Activated naive CD8-positive, alpha-beta T cell treated with anti-CD3 and anti-CD28 coated beads, Interleukin-2, amount 10 ng/mL, durations not matched to agents 7 days and 5 days (primary cell): ENCODE data around the gene NEDD4L. TPM values are rescaled to one million over a fixed set of nuclear protein-coding genes. Genes with fewer than 3 reads are reported as not detected.

Experiments used
- ATAC-seq: fragments of 150-1000 bp; cut with Tn5 transposase; one replicate; pipeline ENCODE4 v1.10.0; 2021; ENCODE audit warnings: low read depth, moderate library complexity
- POLR2A ChIA-PET: fragments of 350-600 bp; sonication (Branson Sonifier 250); formaldehyde crosslinking; loops from one replicate; lab custom pipeline; 2021; ENCODE audit warnings: antibody characterized with exemption; lab: Charles Lee
- DNase-seq: peaks from one replicate; pipeline ENCODE4 v3.0.0; 2021
- H3K27ac Mint-ChIP-seq: one replicate; pipeline ENCODE4 v1.8.0; 2022; ENCODE audit warnings: mild to moderate bottlenecking, mixed read lengths
- H3K27me3 Mint-ChIP-seq: one replicate; pipeline ENCODE4 v1.8.0; 2022; ENCODE audit warnings: mild to moderate bottlenecking, moderate library complexity, mixed read lengths
- H3K36me3 Mint-ChIP-seq: one replicate; pipeline ENCODE4 v1.8.0; 2021; ENCODE audit warnings: mild to moderate bottlenecking, mixed read lengths
- H3K4me1 Mint-ChIP-seq: one replicate; pipeline ENCODE4 v1.8.0; 2021; ENCODE audit warnings: mixed read lengths
- H3K4me3 Mint-ChIP-seq: one replicate; pipeline ENCODE4 v1.8.0; 2022; ENCODE audit warnings: mild to moderate bottlenecking, moderate library complexity, mixed read lengths
- H3K9me3 Mint-ChIP-seq: one replicate; pipeline ENCODE4 v1.8.0; 2021; ENCODE audit warnings: mixed read lengths
- total RNA-seq, 2 experiments: library from RNA; stranded (reverse); gene quantifications; one replicate each; pipeline ENCODE4 v1.2.3, GENCODE V29; 2021

Gene NEDD4L
- total RNA-seq, 2 experiments from 2014 or later = 4.4 to 7.4 TPM

DNA sequence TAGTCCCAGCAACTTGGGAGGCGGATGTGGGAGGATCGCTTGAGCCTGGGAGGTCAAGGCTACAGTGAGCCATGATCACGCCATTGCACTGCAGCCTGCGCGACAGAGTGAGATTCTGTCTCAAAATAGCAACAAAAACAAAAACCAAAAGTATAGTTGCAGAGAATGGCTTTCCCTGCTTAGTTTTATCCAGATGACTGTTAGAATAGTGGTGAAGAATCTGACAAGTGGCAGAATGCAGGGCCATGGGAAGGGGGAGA lies 53.8 kb downstream of the NEDD4L start:
- no peak for DNase-seq
- no peaks in the 10 kb centered on the region for H3K27me3 Mint-ChIP-seq
- H3K4me3 Mint-ChIP-seq = no peak overlapping the region
- no peaks in the 10 kb centered on the region for H3K36me3 Mint-ChIP-seq
- no peaks in the 10 kb centered on the region for H3K9me3 Mint-ChIP-seq
- H3K4me1 Mint-ChIP-seq = no peaks in the 10 kb centered on the region
- ATAC-seq = no peak
- no peak overlapping the region for H3K27ac Mint-ChIP-seq
- POLR2A ChIA-PET = no interaction called here

DNA sequence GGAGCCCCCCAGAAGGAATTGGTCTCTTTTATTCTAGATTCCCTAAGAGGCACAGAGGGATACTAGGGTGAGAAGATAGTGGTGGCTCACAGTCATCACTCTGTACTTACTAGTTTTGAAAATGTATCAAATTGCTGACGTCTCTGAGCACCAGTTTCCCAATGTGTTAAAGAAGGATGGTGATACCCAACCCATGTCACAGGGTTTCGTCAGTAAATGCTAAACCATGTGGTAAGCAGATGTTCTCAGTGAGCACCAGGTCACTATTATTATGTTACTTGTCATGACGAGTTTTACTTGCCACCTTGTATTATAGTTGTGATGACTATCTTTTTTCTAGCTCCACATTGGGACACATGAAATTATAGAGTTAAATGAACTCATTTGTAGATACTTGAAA lies 54.7 kb downstream of the NEDD4L start:
- DNase-seq (no peak), ATAC-seq (no peak)
- Mint-ChIP-seq H3K36me3 (no peaks in the 10 kb centered on the region), H3K27me3 (peaks cover 3% of the 10 kb centered on the region), H3K9me3 (no peaks in the 10 kb centered on the region), H3K27ac (no peak overlapping the region), H3K4me1 (no peaks in the 10 kb centered on the region), H3K4me3 (no peak overlapping the region)
- POLR2A ChIA-PET = no interaction called here

DNA sequence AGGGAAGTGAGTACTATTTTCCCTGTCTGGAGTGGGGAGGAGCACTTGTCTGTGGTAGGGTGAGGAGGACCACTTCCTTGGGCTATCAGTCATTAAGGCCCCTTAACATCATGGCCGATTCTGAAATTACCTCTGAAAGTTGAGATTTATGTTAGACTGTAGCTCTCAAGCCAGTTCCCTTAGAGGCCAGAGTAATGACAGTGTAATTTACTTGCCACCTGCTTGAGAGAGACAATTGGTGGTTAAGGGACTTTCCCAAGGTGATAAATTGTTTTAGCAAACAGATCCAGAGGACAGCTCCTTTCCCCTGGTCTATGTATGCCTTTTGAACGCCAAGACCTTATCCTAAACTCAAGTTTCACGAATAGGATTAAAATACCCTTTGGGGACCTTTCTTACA lies 56.1 kb downstream of the NEDD4L start:
- Mint-ChIP-seq H3K36me3 (no peaks in the 10 kb centered on the region), H3K27ac (no peak overlapping the region), H3K4me3 (no peak overlapping the region), H3K9me3 (no peaks in the 10 kb centered on the region), H3K4me1 (peaks cover 2% of the 10 kb centered on the region), H3K27me3 (peaks cover 3% of the 10 kb centered on the region)
- ATAC-seq (no peak), DNase-seq (no peak)
- POLR2A ChIA-PET = no interaction called here

DNA sequence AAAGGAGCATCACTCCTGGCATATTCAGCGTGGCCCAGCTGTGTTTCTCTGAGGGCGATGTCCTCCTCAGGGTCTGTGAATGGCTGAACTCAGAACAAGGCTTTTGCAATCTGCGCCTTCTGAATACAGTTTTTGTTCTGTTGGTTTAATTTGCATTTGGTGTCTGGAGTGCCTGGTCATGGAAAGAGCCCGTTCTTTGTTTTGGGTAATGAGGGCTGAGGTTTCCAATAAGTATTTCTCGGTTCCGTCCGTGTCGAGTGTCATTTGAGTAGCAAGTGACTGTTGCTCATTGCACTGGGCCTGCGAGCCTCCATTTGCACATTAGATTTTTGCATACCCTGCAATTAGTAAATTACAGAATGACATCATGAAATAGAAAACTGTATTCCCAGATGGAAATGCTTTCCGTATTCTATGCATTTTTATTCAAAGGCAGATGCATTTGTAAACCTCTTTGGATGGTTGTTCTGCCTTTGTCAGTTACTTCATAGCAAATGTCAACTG lies 57.3 kb downstream of the NEDD4L start:
- DNase-seq (no peak), ATAC-seq (no peak)
- H3K27ac Mint-ChIP-seq = no peak overlapping the region
- H3K36me3 Mint-ChIP-seq = no peaks in the 10 kb centered on the region
- POLR2A ChIA-PET = no interaction called here
- peaks cover 2% of the 10 kb centered on the region for H3K4me1 Mint-ChIP-seq
- no peak overlapping the region for H3K4me3 Mint-ChIP-seq
- H3K9me3 Mint-ChIP-seq = no peaks in the 10 kb centered on the region
- H3K27me3 Mint-ChIP-seq = peaks cover 3% of the 10 kb centered on the region

DNA sequence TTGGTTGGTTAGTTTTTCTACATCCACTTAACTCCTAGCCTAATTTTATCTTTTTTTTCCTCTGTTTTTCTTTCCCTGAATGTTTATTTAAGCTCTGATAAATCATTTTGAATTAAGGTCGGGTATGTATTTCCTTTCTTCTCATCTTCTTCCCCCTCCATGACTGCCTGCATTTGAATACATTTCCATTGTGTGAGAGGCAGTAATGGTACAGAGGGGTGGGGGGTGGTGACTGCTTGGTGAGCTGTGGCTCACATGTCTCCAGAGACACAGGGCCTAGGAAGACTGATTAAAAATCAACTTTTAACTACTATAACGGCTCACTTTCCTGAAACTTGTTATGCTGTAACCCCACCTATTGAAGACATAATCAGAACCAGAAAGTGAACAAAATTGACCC lies 58.0 kb downstream of the NEDD4L start:
- H3K27me3 Mint-ChIP-seq = peaks cover 3% of the 10 kb centered on the region
- H3K4me3 Mint-ChIP-seq = no peak overlapping the region
- POLR2A ChIA-PET = no interaction called here
- no peaks in the 10 kb centered on the region for H3K36me3 Mint-ChIP-seq
- no peaks in the 10 kb centered on the region for H3K9me3 Mint-ChIP-seq
- H3K4me1 Mint-ChIP-seq = peaks cover 2% of the 10 kb centered on the region
- DNase-seq (no peak), ATAC-seq (no peak)
- H3K27ac Mint-ChIP-seq = no peak overlapping the region

DNA sequence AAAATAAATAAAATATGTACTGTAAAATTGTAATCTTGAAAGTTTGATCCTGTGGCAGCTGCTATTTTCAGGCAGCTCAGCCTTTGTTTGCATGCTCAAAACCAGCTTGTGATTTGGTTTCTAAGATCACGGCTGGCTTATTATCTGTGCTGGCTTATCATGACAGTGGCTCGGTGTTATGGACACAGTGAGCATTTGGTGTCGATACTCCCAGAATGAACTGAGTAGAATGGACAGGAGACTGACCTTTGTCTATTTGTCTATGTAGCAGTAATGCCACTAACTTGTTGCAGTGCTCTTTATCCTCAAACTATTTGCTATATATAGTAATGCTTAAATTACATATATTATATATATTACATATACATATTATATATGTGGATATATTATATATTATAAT lies 58.8 kb downstream of the NEDD4L start:
- peaks cover 2% of the 10 kb centered on the region for H3K4me1 Mint-ChIP-seq

DNA sequence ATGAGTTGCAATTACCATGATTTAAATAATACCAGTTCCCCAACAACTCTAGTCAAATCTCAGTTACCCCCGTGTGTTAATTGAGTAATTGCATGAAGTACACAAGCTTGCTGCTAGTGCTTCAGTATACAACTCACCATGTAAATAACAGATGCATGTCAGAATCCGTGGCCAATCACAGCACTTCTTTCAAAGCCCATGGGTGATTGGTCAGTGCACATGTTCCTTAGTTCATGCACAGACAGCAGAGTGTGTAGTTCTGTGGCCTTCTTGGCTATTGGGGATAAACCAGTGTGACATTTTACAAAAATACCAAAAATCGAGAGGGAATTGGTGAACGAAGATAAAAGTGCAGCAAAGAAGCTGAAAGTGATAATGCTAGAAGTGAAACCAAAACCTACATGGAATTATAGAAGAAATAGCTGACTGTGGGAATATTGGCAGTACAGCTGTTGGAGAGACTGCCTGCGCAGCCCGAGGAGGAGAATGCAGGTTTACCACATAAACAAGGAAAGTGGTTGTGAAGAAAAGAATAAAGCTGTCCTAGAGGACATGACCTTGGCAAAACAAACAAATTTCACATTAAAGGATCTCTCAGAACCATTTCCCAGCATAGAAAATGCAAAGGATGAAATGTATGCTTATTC lies 59.4 kb downstream of the NEDD4L start:
- peaks cover 3% of the 10 kb centered on the region for H3K27me3 Mint-ChIP-seq
- H3K36me3 Mint-ChIP-seq = no peaks in the 10 kb centered on the region
- H3K4me3 Mint-ChIP-seq = no peak overlapping the region
- POLR2A ChIA-PET = no interaction called here
- ATAC-seq = no peak
- no peak for DNase-seq
- no peak overlapping the region for H3K27ac Mint-ChIP-seq
- peaks cover 2% of the 10 kb centered on the region for H3K4me1 Mint-ChIP-seq
- H3K9me3 Mint-ChIP-seq = no peaks in the 10 kb centered on the region

More for the DNA sequence above, 58.8 kb downstream of the NEDD4L start:
- DNase-seq (no peak), ATAC-seq (no peak)
- POLR2A ChIA-PET = no interaction called here
- H3K4me3 Mint-ChIP-seq = no peak overlapping the region
- no peaks in the 10 kb centered on the region for H3K9me3 Mint-ChIP-seq
- H3K36me3 Mint-ChIP-seq = no peaks in the 10 kb centered on the region
- H3K27ac Mint-ChIP-seq = no peak overlapping the region
- peaks cover 3% of the 10 kb centered on the region for H3K27me3 Mint-ChIP-seq

DNA sequence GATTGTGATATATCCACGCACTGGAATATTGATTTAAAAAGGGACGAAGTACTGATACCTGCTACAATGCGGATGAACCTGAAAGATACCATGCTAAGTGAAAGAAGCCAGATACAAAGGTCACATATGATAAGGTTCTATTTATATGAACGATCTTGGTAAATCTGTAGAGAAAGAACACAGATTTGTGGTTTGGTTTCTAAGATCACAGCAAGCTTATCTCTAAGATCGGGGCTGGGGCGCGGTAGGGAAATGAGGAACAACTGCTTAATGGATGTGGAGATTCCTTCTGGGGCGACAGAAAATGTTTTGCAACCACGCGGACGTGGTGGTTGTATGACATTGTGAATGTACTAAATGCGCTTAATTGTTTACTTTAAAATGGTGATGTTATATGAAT lies 60.1 kb downstream of the NEDD4L start:
- Mint-ChIP-seq H3K4me1 (peaks cover 2% of the 10 kb centered on the region), H3K36me3 (no peaks in the 10 kb centered on the region), H3K27me3 (peaks cover 3% of the 10 kb centered on the region), H3K4me3 (no peak overlapping the region), H3K27ac (no peak overlapping the region), H3K9me3 (no peaks in the 10 kb centered on the region)
- ATAC-seq (no peak), DNase-seq (no peak)
- POLR2A ChIA-PET = no interaction called here

DNA sequence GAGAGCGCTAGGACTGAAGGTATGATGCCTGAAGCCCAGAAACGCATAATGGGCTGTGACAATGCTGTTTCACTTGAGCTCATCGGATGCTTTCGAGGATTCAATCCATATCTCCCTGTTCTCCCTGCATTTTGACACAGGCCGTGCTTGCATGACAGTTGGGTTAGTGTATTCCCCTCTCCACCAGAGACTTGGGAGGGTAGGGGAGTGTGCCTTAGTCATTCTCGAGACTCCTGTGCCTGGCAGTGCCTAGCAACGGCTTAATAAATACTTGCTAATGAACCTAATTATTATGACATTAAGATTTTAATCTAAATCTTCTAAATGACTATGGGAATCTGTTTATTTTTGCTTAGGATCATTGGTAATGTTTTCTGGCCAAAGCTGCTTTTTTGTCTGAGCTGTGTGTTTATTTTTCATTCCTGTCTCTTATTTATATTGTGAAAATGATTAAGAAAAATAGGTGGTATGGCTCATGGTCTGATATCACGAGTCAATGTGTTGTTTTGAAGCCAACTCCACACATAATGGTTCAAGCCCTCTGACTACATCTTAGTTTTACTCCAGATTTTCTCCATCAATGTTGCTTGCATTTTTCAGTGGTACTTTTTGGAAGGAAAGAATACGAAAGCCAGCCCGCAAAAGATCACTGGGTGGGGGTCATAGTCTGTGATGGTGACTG lies 61.3 kb downstream of the NEDD4L start:
- no peaks in the 10 kb centered on the region for H3K9me3 Mint-ChIP-seq
- H3K36me3 Mint-ChIP-seq = no peaks in the 10 kb centered on the region
- no peak overlapping the region for H3K4me3 Mint-ChIP-seq
- H3K4me1 Mint-ChIP-seq = peaks cover 2% of the 10 kb centered on the region
- ATAC-seq (no peak), DNase-seq (no peak)
- H3K27me3 Mint-ChIP-seq = peaks cover 7% of the 10 kb centered on the region
- POLR2A ChIA-PET = no interaction called here
- H3K27ac Mint-ChIP-seq = no peak overlapping the region

DNA sequence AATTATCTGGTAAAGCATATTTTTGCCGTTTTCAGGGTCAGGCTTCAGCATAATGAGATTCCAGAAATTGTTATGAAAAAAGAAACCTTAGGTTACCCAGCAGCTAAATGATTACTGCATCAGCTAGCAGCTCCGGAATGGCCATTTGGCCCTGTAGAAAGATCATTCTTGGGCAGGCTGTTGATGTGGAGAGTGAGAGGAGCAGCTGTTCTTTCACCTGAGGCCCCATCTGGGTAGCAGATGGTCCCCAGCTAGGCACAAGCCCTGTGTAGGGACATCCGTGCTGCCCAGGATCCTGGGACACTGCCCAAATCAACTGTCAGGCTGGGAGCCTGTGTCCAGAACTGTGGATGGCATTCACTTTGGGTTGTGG lies 61.8 kb downstream of the NEDD4L start:
- ATAC-seq (no peak), DNase-seq (no peak)
- Mint-ChIP-seq H3K27ac (no peak overlapping the region), H3K4me1 (peaks cover 2% of the 10 kb centered on the region), H3K36me3 (no peaks in the 10 kb centered on the region), H3K4me3 (no peak overlapping the region), H3K9me3 (no peaks in the 10 kb centered on the region), H3K27me3 (peaks cover 7% of the 10 kb centered on the region)
- POLR2A ChIA-PET = no interaction called here

DNA sequence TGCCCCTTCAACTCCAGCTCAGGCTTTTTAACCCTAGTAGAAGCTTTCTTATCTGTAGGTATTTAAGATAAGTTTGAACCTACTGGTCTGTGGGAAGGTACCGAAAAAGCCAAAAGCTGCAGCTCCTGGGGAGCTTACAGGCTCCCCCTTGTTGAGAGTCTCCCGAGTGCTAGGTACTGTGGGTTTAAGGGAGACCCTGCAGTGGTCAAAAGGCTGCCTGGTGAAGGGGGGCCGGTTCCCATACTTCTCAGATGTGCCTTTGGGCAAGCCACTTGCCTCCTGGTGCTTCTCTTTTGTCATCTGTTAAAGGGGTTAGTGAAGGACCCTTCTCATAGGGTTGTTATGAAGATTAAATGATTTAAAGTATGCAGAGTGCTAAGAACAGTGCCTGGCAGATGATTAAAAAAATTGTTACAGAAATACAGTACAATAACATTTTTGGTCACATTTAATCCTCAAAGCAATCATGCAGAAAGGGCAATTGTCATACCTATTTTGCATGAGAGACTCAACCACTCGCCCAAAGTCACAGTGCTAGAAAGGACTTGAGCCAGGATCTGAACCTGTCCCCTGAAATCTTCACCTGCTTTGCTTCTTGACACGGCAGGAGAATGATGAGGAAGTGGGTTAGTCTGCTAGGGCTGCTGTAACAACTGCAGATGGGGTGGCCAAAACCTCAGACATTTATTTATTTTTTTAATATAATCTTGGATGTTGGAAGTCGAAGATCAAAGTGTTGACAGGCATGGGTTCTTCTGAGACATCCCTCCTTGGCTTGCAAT lies 62.5 kb downstream of the NEDD4L start:
- no peak overlapping the region for H3K4me3 Mint-ChIP-seq
- DNase-seq (no peak), ATAC-seq (no peak)
- peaks cover 7% of the 10 kb centered on the region for H3K27me3 Mint-ChIP-seq
- H3K9me3 Mint-ChIP-seq = no peaks in the 10 kb centered on the region
- POLR2A ChIA-PET = no interaction called here
- H3K27ac Mint-ChIP-seq = no peak overlapping the region
- peaks cover 2% of the 10 kb centered on the region for H3K4me1 Mint-ChIP-seq
- no peaks in the 10 kb centered on the region for H3K36me3 Mint-ChIP-seq

DNA sequence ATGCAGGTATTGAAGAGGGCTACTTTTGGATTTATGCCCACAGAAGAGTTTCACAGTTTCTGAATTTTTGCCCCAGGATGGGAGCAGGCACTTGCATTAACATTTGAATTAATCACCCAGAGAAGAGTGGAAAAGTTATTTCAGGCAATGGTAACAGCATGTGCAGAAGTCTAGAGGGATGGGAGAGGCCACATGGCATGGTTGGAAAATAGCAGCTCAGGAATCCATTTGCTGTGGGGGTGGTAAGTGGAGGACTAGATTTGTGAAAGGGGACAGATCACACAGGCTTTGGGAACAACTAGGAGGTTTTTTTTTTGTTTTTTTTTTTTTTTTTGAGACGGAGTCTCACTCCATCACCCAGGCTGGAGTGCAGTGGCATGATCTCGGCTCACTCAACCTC lies 65.2 kb downstream of the NEDD4L start:
- no peak overlapping the region for H3K4me3 Mint-ChIP-seq
- no peaks in the 10 kb centered on the region for H3K36me3 Mint-ChIP-seq
- no peaks in the 10 kb centered on the region for H3K9me3 Mint-ChIP-seq
- H3K27me3 Mint-ChIP-seq = peaks cover 3% of the 10 kb centered on the region
- H3K27ac Mint-ChIP-seq = no peak overlapping the region
- POLR2A ChIA-PET = no interaction called here
- DNase-seq = no peak
- peaks cover 6% of the 10 kb centered on the region for H3K4me1 Mint-ChIP-seq
- no peak for ATAC-seq

DNA sequence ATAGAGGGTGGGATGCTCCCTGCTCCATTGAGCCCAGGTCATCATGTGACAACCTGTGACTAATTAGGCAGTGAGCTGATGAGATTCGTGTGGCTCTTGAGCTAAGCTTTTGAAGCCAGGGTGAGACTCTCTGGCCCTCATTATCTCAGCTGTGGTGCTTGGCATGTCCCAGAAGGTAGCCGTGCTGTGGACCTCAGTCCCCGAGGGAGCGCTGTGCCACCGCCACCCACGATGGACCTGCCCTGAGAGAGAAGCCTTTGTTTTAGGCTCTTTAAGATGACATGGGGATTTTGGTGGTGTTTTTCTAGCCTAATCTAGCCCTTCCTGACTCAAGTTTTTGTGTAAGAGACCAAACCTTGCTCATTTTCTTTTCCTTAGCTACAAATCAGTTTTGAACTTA lies 66.4 kb downstream of the NEDD4L start:
- no peak for DNase-seq

DNA sequence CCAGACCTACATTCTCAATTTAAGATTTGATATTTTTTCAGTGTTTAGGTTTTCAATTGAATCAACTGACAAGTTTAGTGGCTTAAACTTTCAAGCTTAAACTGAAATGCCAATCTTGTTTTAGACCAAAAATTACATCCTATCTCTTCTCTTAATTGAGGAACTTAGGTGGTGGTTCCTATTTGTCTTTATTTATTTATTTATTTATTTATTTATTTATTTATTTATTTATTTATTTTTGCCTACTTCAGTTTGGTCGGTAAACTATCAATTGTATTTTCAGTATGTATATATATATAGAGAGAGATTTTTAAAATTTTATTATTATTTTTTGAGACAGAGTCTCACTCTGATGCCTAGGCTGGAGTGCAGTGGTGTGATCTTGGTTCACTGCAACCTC lies 68.1 kb downstream of the NEDD4L start:
- DNase-seq = no peak
- POLR2A ChIA-PET = no interaction called here
- H3K4me3 Mint-ChIP-seq = no peak overlapping the region

More for the DNA sequence above, 66.4 kb downstream of the NEDD4L start:
- ATAC-seq = no peak
- POLR2A ChIA-PET = no interaction called here
- no peaks in the 10 kb centered on the region for H3K9me3 Mint-ChIP-seq
- no peak overlapping the region for H3K27ac Mint-ChIP-seq
- peaks cover 6% of the 10 kb centered on the region for H3K4me1 Mint-ChIP-seq
- no peak overlapping the region for H3K4me3 Mint-ChIP-seq
- no peaks in the 10 kb centered on the region for H3K36me3 Mint-ChIP-seq
- H3K27me3 Mint-ChIP-seq = peaks cover 3% of the 10 kb centered on the region

More for the DNA sequence above, 68.1 kb downstream of the NEDD4L start:
- no peak for ATAC-seq
- Mint-ChIP-seq H3K4me1 (peaks cover 6% of the 10 kb centered on the region), H3K9me3 (no peaks in the 10 kb centered on the region), H3K27ac (no peak overlapping the region), H3K27me3 (peaks cover 3% of the 10 kb centered on the region), H3K36me3 (no peaks in the 10 kb centered on the region)
